Activated CD8-positive, alpha-beta T cell treated with anti-CD3 and anti-CD28 coated beads, Interleukin-2, amount 10 ng/mL, durations not matched to agents 7 days and 5 days (primary cell): ENCODE results near the gene RERE. TPM values are rescaled to one million over a fixed set of nuclear protein-coding genes. Genes with fewer than 3 reads are reported as not detected.

Experiments used
- ATAC-seq: fragments of 150-1000 bp; cut with Tn5 transposase; one replicate; pipeline ENCODE4 v1.10.0; 2021; ENCODE audit warnings: moderate library complexity
- CTCF ChIA-PET: fragments of 350-600 bp; sonication (Branson Sonifier 250); formaldehyde crosslinking; loops from one replicate; lab custom pipeline; 2021; ENCODE audit warnings: antibody characterized with exemption; lab: Charles Lee
- POLR2A ChIA-PET: fragments of 350-600 bp; sonication (Branson Sonifier 250); formaldehyde crosslinking; loops from one replicate; lab custom pipeline; 2021; ENCODE audit warnings: antibody characterized with exemption; lab: Charles Lee
- DNase-seq: peaks from one replicate; pipeline ENCODE4 v3.0.0-alpha.2; 2020
- H3K27ac Mint-ChIP-seq: one replicate; pipeline ENCODE4 v1.8.0; 2021; ENCODE audit warnings: mild to moderate bottlenecking, mixed read lengths
- H3K27me3 Mint-ChIP-seq: one replicate; pipeline ENCODE4 v1.8.0; 2021; ENCODE audit warnings: low read depth, mixed read lengths
- H3K36me3 Mint-ChIP-seq: one replicate; pipeline ENCODE4 v1.8.0; 2021; ENCODE audit warnings: low read depth, mixed read lengths
- H3K4me1 Mint-ChIP-seq: one replicate; pipeline ENCODE4 v1.8.0; 2021; ENCODE audit warnings: low read depth, mixed read lengths
- H3K4me3 Mint-ChIP-seq: one replicate; pipeline ENCODE4 v1.8.0; 2021; ENCODE audit warnings: mild to moderate bottlenecking, mixed read lengths
- H3K9me3 Mint-ChIP-seq: one replicate; pipeline ENCODE4 v1.8.0; 2022; ENCODE audit warnings: mixed read lengths; ENCODE audit not compliant: insufficient read depth
- total RNA-seq, 2 experiments: library from RNA; stranded (reverse); gene quantifications; one replicate each; pipeline ENCODE4 v1.2.3, GENCODE V29; 2021

RERE gene
- total RNA-seq, 2 experiments from 2014 or later = 37.4 to 44.7 TPM

GRCh38 chr1:8747879-8748825 is 69.3 kb downstream of the RERE start:
- ChIA-PET CTCF (interaction anchor here (1.0 to 1.3 kb wide), 5 partner anchors 8 to 187 kb away, joined by 3 to 4 read pairs (median 3); no protein-coding TSS in a partner anchor), POLR2A (interaction anchor here (0.6 kb wide), 2 partner anchors 12 to 46 kb away, joined by 4 read pairs; no protein-coding TSS in a partner anchor)
- no peak for ATAC-seq
- no peak for DNase-seq
- Mint-ChIP-seq H3K9me3 (no peaks in the 10 kb centered on the region), H3K27me3 (no peaks in the 10 kb centered on the region), H3K4me3 (no peak overlapping the region), H3K27ac (no peak overlapping the region), H3K4me1 (peaks cover 1% of the 10 kb centered on the region), H3K36me3 (peaks cover 4% of the 10 kb centered on the region)

GRCh38 chr1:8746554-8746953 is 70.9 kb downstream of the RERE start:
- H3K27ac Mint-ChIP-seq = no peak overlapping the region
- ChIA-PET CTCF (no interaction called here), POLR2A (no interaction called here)
- H3K4me3 Mint-ChIP-seq = no peak overlapping the region
- H3K9me3 Mint-ChIP-seq = no peaks in the 10 kb centered on the region
- H3K36me3 Mint-ChIP-seq = peaks cover 4% of the 10 kb centered on the region
- no peaks in the 10 kb centered on the region for H3K27me3 Mint-ChIP-seq
- H3K4me1 Mint-ChIP-seq = no peaks in the 10 kb centered on the region
- no peak for DNase-seq
- ATAC-seq = no peak

DNA sequence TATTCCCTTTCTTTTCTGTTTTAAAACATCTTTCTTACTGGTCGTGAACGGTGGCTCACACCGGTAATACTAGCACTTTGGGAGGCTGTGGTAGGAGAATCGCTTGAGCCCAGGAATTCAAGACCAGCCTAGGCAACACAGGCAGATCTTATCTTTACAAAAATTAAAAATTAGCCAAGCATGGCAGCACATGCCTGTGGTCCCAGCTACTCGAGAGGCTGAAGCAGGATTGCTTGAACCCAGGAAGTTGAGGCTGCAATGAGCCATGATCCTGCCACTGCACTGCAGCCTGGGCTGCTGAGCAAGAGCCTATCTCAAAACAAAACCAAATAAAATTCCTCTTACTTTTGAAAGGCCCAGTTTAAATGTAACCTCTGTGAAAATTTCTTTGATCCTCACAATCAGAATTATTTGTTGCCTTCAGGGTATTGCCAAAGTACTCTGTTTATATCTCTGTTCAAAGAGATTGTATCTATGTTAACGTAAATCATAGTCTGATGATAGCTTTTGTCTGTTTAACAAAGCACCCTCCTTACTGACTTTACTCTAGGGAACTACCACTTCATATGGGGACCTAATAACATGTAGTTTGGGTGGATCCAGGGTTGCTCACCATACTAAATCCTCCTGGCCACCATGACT is 71.6 kb downstream of the RERE start:
- H3K9me3 Mint-ChIP-seq = no peaks in the 10 kb centered on the region
- POLR2A ChIA-PET = no interaction called here
- DNase-seq (no peak), ATAC-seq (no peak)
- H3K4me3 Mint-ChIP-seq = no peak overlapping the region
- CTCF ChIA-PET = no interaction called here
- no peak overlapping the region for H3K27ac Mint-ChIP-seq
- peaks cover 10% of the 10 kb centered on the region for H3K36me3 Mint-ChIP-seq
- no peaks in the 10 kb centered on the region for H3K27me3 Mint-ChIP-seq
- no peaks in the 10 kb centered on the region for H3K4me1 Mint-ChIP-seq

DNA sequence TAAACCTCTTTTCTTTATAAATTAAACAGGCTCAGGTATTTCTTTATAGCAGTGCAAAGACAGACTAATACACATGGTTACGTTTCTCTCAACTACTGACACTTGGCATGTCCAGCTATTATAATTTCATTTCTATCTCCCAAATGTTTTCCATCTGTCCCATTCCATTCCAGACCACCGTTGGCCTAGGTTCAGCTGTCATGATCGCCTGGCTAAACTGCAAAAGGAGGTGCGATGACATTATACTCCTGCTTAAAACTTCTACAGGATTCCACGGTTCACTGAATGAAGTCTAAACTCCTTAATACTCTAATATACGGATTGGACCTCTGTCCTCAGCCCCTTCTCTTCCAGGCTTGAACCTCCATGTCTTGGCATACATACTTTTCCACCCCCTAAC is 72.1 kb downstream of the RERE start:
- H3K36me3 Mint-ChIP-seq = peaks cover 11% of the 10 kb centered on the region
- ChIA-PET CTCF (no interaction called here), POLR2A (no interaction called here)
- H3K27me3 Mint-ChIP-seq = no peaks in the 10 kb centered on the region
- DNase-seq = no peak
- no peaks in the 10 kb centered on the region for H3K9me3 Mint-ChIP-seq
- no peak overlapping the region for H3K27ac Mint-ChIP-seq
- H3K4me1 Mint-ChIP-seq = no peaks in the 10 kb centered on the region
- no peak overlapping the region for H3K4me3 Mint-ChIP-seq
- ATAC-seq = no peak

GRCh38 chr1:8742022-8742924 is 75.2 kb downstream of the RERE start:
- ChIA-PET POLR2A (no interaction called here), CTCF (interaction anchor here (1.9 to 2.5 kb wide), 2 partner anchors 15 to 107 kb away, joined by 7 to 8 read pairs; no protein-coding TSS in a partner anchor)
- Mint-ChIP-seq H3K4me3 (no peak overlapping the region), H3K27ac (no peak overlapping the region), H3K36me3 (peaks cover 16% of the 10 kb centered on the region), H3K27me3 (no peaks in the 10 kb centered on the region), H3K4me1 (no peaks in the 10 kb centered on the region), H3K9me3 (peaks cover 17% of the 10 kb centered on the region)
- no peak for ATAC-seq
- no peak for DNase-seq

GRCh38 chr1:8740034-8740449 is 77.4 kb downstream of the RERE start:
- Mint-ChIP-seq H3K27ac (no peak overlapping the region), H3K27me3 (no peaks in the 10 kb centered on the region), H3K36me3 (peaks cover 23% of the 10 kb centered on the region), H3K4me3 (no peak overlapping the region), H3K9me3 (peaks cover 17% of the 10 kb centered on the region), H3K4me1 (no peaks in the 10 kb centered on the region)
- POLR2A ChIA-PET = interaction anchor here (1.0 kb wide), 1 partner anchor 21 kb away, joined by 3 read pairs; no protein-coding TSS in a partner anchor
- CTCF ChIA-PET = interaction anchor here (0.9 to 2.5 kb wide), 4 partner anchors 9 to 109 kb away, joined by 3 to 8 read pairs (median 6); no protein-coding TSS in a partner anchor
- no peak for ATAC-seq
- DNase-seq = no peak

- peaks cover 23% of the 10 kb centered on the region for H3K36me3 Mint-ChIP-seq
Measured at GRCh38 chr1:8739377-8739776, 78.1 kb downstream of the RERE start.

GRCh38 chr1:8736927-8737326 is 80.5 kb downstream of the RERE start:
- no peak overlapping the region for H3K4me3 Mint-ChIP-seq
- no peaks in the 10 kb centered on the region for H3K27me3 Mint-ChIP-seq
- ATAC-seq (no peak), DNase-seq (no peak)
- POLR2A ChIA-PET = no interaction called here
- CTCF ChIA-PET = interaction anchor here (2.7 kb wide), 1 partner anchor 11 kb away, joined by 14 read pairs; no protein-coding TSS in a partner anchor
- H3K36me3 Mint-ChIP-seq = peaks cover 27% of the 10 kb centered on the region
- H3K9me3 Mint-ChIP-seq = peaks cover 22% of the 10 kb centered on the region
- no peak overlapping the region for H3K27ac Mint-ChIP-seq
- no peaks in the 10 kb centered on the region for H3K4me1 Mint-ChIP-seq

More at GRCh38 chr1:8739377-8739776, 78.1 kb downstream of the RERE start:
- Mint-ChIP-seq H3K4me1 (no peaks in the 10 kb centered on the region), H3K27ac (no peak overlapping the region), H3K27me3 (no peaks in the 10 kb centered on the region), H3K9me3 (peaks cover 17% of the 10 kb centered on the region), H3K4me3 (no peak overlapping the region)
- DNase-seq = no peak
- POLR2A ChIA-PET = no interaction called here
- CTCF ChIA-PET = interaction anchor here (2.7 kb wide), 1 partner anchor 14 kb away, joined by 14 read pairs; no protein-coding TSS in a partner anchor
- ATAC-seq = no peak

GRCh38 chr1:8733484-8733883 is 84.0 kb downstream of the RERE start:
- Mint-ChIP-seq H3K9me3 (peaks cover 11% of the 10 kb centered on the region), H3K4me1 (peaks cover 2% of the 10 kb centered on the region), H3K27me3 (no peaks in the 10 kb centered on the region), H3K4me3 (no peak overlapping the region), H3K36me3 (peaks cover 16% of the 10 kb centered on the region), H3K27ac (no peak overlapping the region)
- no peak for DNase-seq
- CTCF ChIA-PET = no interaction called here
- POLR2A ChIA-PET = no interaction called here
- no peak for ATAC-seq

DNA sequence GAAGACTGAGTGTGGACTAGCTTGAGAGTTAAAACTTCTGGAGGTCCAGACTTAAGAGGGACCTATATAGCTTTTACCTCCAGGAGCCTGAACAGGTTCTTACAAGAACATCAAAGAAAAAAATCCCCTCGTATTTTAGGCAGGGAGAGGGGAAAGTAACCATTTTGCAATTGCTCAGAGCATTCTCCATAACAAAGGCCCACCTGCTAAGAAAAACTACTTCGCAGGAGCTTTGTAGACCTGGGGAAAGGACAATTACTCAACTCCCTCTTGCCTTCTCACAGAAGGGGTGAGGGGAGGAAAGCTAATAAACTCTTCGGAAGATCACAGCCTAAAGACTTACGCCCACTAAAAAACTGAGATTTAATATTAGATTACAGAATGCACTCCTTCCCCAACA is 86.3 kb downstream of the RERE start:
- POLR2A ChIA-PET = interaction anchor here (0.6 to 0.7 kb wide), 2 partner anchors 45 to 126 kb away, joined by 3 read pairs; no protein-coding TSS in a partner anchor
- H3K4me1 Mint-ChIP-seq = peaks cover 4% of the 10 kb centered on the region
- CTCF ChIA-PET = interaction anchor here (1.0 to 10.0 kb wide), 7 partner anchors 13 to 274 kb away, joined by 3 to 145 read pairs (median 4); no protein-coding TSS in a partner anchor

GRCh38 chr1:8728464-8728863 is 89.0 kb downstream of the RERE start:
- Mint-ChIP-seq H3K9me3 (peaks cover 7% of the 10 kb centered on the region), H3K4me3 (no peak overlapping the region), H3K27me3 (no peaks in the 10 kb centered on the region), H3K36me3 (peaks cover 7% of the 10 kb centered on the region), H3K27ac (no peak overlapping the region), H3K4me1 (peaks cover 8% of the 10 kb centered on the region)
- DNase-seq = no peak
- ATAC-seq = no peak
- ChIA-PET POLR2A (no interaction called here), CTCF (interaction anchor here (1.6 to 10.0 kb wide), 8 partner anchors 12 to 167 kb away, joined by 5 to 145 read pairs (median 10); no protein-coding TSS in a partner anchor)

More for the DNA sequence above, 86.3 kb downstream of the RERE start:
- Mint-ChIP-seq H3K4me3 (no peak overlapping the region), H3K36me3 (peaks cover 9% of the 10 kb centered on the region), H3K27ac (no peak overlapping the region), H3K27me3 (no peaks in the 10 kb centered on the region), H3K9me3 (peaks cover 7% of the 10 kb centered on the region)
- ATAC-seq = no peak
- DNase-seq = no peak
